Measurements from ENCODE around the gene NDUFAF3.
A peak's percentile ranks its signal among the peaks of the same experiment; 100 is the strongest.

GRCh38 chr3:48989796-48990635 lies 31.9 kb upstream of the NDUFAF3 start, which contains the start of gene P4HTM:
- TF ChIP-seq MAX (IDR thresholded peaks at IDR 0.05; ENCODE audit: low read depth) (no peak), CTCF (IDR thresholded peaks at IDR 0.05) (peak; percentile 34), TAF1 (IDR thresholded peaks at IDR 0.05; ENCODE audit: borderline replicate concordance, low read depth, low read length) (peak; percentile 48; the same call in 1 of the 2 replicates), IRF3 (IDR thresholded peaks at IDR 0.05; ENCODE audit: low read depth, low read length) (no peak), USF2 (IDR thresholded peaks at IDR 0.05; ENCODE audit: borderline replicate concordance, low read depth, low read length) (no peak), POLR2AphosphoS5 (IDR thresholded peaks at IDR 0.05; ENCODE audit: low read depth, low read length) (peak; percentile 42; the same call in 1 of the 2 replicates)

Data from SK-N-SH (cell line).